ENCODE measurements around the gene TSPAN2.

The TSPAN2 gene

GRCh38 chr1:115112496-115113375 lies 23.4 kb upstream of the TSPAN2 start:
- peak; percentile 43 for DNase-seq

GRCh38 chr1:115107516-115108260 lies 18.4 kb upstream of the TSPAN2 start:
- DNase-seq = no peak

GRCh38 chr1:115105831-115106230 lies 16.5 kb upstream of the TSPAN2 start:
- DNase-seq = no peak

- no peak for DNase-seq
These were observed 10.4 kb upstream of the TSPAN2 start for GRCh38 chr1:115099693-115100050.

GRCh38 chr1:115098979-115099692 lies 9.8 kb upstream of the TSPAN2 start:
- no peak for DNase-seq

GRCh38 chr1:115092175-115092574 lies 2.9 kb upstream of the TSPAN2 start:
- DNase-seq = no peak

GRCh38 chr1:115091572-115091971 lies 2.3 kb upstream of the TSPAN2 start:
- peak; percentile 63 for DNase-seq

GRCh38 chr1:115090956-115091355 lies 1.7 kb upstream of the TSPAN2 start:
- no peak for DNase-seq

- no peak for DNase-seq
These were observed 1.2 kb upstream of the TSPAN2 start for GRCh38 chr1:115090540-115090939.

- no peak for DNase-seq
These were observed 835 bp upstream of the TSPAN2 start for GRCh38 chr1:115090186-115090490.

GRCh38 chr1:115088871-115089419 lies 358 bp downstream of the TSPAN2 start:
- DNase-seq = no peak

- DNase-seq = no peak
These were observed 1.1 kb downstream of the TSPAN2 start for GRCh38 chr1:115088115-115088778.

- DNase-seq = no peak
These were observed 3.0 kb downstream of the TSPAN2 start for GRCh38 chr1:115086176-115086830.

GRCh38 chr1:115084902-115085511 lies 4.3 kb downstream of the TSPAN2 start:
- DNase-seq = no peak

- no peak for DNase-seq
These were observed 6.4 kb downstream of the TSPAN2 start for GRCh38 chr1:115082949-115083348.

- DNase-seq = no peak
These were observed 10.6 kb downstream of the TSPAN2 start for GRCh38 chr1:115078708-115079107.

GRCh38 chr1:115077984-115078330 lies 11.3 kb downstream of the TSPAN2 start:
- no peak for DNase-seq

GRCh38 chr1:115077286-115077983 lies 11.9 kb downstream of the TSPAN2 start:
- DNase-seq = no peak

- DNase-seq = no peak
These were observed 12.9 kb downstream of the TSPAN2 start for GRCh38 chr1:115076384-115076915.

GRCh38 chr1:115074839-115075534 lies 14.3 kb downstream of the TSPAN2 start:
- DNase-seq = no peak
